ENCODE results near the gene ETFA.

GRCh38 chr15:76334438-76335306 lies 23.4 kb upstream of the ETFA start:
- TF ChIP-seq CTCF (IDR thresholded peaks at IDR 0.05) (no peak), POLR2AphosphoS5 (IDR thresholded peaks at IDR 0.05) (no peak), POLR2A (IDR thresholded peaks at IDR 0.05) (no peak)

All from prostate gland (tissue), 2 donors.